SU-DHL-6 (cell line): Measurements from ENCODE around the gene DNAH17.

ENCODE experiments used
- H2AFZ ChIP-seq: fragments of 200-600 bp; sonication (generic); 2 replicates; pipeline ENCODE4 v1.6.1; 2014; ENCODE audit warnings: low read depth, mild to moderate bottlenecking, moderate library complexity, mixed read lengths, antibody characterized with exemption, low read length; ENCODE audit not compliant: severe bottlenecking
- H3F3A ChIP-seq: fragments of 200-600 bp; shearing (Covaris generic); 2 replicates; pipeline ENCODE4 v1.6.0; 2016; ENCODE audit warnings: antibody characterized with exemption, mild to moderate bottlenecking; ENCODE audit not compliant: insufficient read depth
- H3K27ac ChIP-seq: fragments of 200-600 bp; sonication (generic); 2 replicates; pipeline ENCODE4 v1.5.1; 2016; ENCODE audit warnings: low read depth, mild to moderate bottlenecking, low read length, moderate library complexity, mixed read lengths
- H3K27me3 ChIP-seq: fragments of 200-600 bp; sonication (generic), shearing (Covaris generic); 2 replicates; pipeline ENCODE4 v1.6.0; 2014; ENCODE audit warnings: mild to moderate bottlenecking, low read length
- H3K36me3 ChIP-seq: fragments of 200-600 bp; sonication (generic); 2 replicates; pipeline ENCODE4 v1.6.1; 2014; ENCODE audit warnings: mild to moderate bottlenecking, low read length, mixed read lengths
- H3K4me2 ChIP-seq: fragments of 300-600, 200-600 bp; shearing (Covaris generic), sonication (generic); 2 replicates; pipeline ENCODE4 v1.6.0; 2014; ENCODE audit warnings: low read length, low read depth, mild to moderate bottlenecking; ENCODE audit not compliant: poor library complexity, severe bottlenecking
- H3K4me3 ChIP-seq: fragments of 200-600 bp; sonication (generic); 2 replicates; pipeline ENCODE4 v1.5.1; 2014; ENCODE audit warnings: antibody characterized with exemption, low read length, mild to moderate bottlenecking, mixed read lengths; ENCODE audit not compliant: insufficient read depth, poor library complexity, severe bottlenecking
- H3K79me2 ChIP-seq: fragments of 200-600 bp; sonication (generic); 2 replicates; pipeline ENCODE4 v1.6.1; 2014; ENCODE audit warnings: mild to moderate bottlenecking, low read length, moderate library complexity; ENCODE audit not compliant: insufficient read depth
- H3K9ac ChIP-seq: fragments of 200-600 bp; sonication (generic); 2 replicates; pipeline ENCODE4 v1.7.0; 2014; ENCODE audit warnings: mild to moderate bottlenecking, low read length
- H3K9me2 ChIP-seq: fragments of 200-600 bp; sonication (generic); replicated peaks from 2 replicates; pipeline ENCODE4 v1.6.1; 2014; ENCODE audit warnings: low read length; ENCODE audit not compliant: insufficient read depth
- H3K9me3 ChIP-seq: fragments of 200-600 bp; sonication (generic); 2 replicates; pipeline ENCODE4 v1.6.1; 2014; ENCODE audit warnings: low read length, mixed read lengths; ENCODE audit not compliant: insufficient read depth
- H4K20me1 ChIP-seq: fragments of 200-600 bp; sonication (generic); 2 replicates; pipeline ENCODE4 v1.6.1; 2014; ENCODE audit warnings: low read depth, mild to moderate bottlenecking, antibody characterized with exemption, low read length, moderate library complexity, mixed read lengths
- EZH2phosphoT487 ChIP-seq: fragments of 200-600 bp; sonication (generic), shearing (Covaris generic); conservative IDR thresholded peaks from 2 replicates; pipeline ENCODE4 v1.6.1; 2018; ENCODE audit warnings: mild to moderate bottlenecking, antibody characterized with exemption, low read length, moderate library complexity, mixed read lengths
- TF ChIP-seq, protein P1 (sequence below): fragments of 200-600 bp; sonication (generic); IDR thresholded peaks from one replicate; pipeline ENCODE4 v1.5.1; 2017; ENCODE audit warnings: antibody characterized with exemption, mild to moderate bottlenecking, low read length, moderate library complexity; ENCODE audit not compliant: insufficient read depth, poor library complexity, severe bottlenecking

DNAH17 gene

DNA sequence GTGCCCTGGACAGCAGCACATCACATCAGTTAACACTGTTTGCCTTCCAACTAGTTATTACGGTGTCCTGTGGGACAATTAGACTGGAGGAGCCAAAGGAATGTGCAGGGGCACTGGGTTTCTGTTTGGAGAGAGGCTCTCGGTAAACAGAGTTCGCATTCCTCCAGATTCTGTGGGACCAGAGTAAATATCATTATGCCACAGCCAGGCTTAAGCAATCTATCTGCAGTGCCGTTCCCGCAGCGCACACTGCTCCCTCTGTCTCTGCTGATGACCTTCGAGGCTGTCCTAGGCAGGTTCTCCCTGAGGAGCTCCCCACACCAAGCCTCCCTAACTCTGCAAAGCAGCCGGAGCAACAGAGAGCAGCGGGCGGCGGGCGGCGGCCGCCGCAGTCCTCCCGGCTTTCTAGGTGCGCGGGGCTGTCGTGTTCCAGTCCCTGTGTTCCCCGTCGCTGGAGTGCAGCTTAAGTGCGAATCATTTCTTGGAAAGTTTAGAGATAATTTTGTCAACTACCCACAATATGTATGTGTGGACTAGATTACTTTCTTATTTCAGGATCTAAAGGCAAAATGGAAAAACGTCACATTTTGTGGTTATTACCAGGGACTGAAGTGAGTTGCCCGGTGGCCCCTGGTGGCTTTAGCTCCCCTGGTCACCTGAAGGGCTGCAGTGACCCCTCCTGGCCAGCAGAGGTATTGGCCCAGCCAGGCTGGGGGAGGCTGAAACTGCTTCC is 155.5 kb downstream of the DNAH17 start:
- Histone ChIP-seq H3K79me2 (no peaks in the 10 kb centered on the region), H3K4me2 (no peak overlapping the region), H3K4me3 (no peak overlapping the region), H3F3A (peaks cover 6% of the 10 kb centered on the region; the same call in 1 of the 2 replicates), H3K27me3 (no peaks in the 10 kb centered on the region), H3K9me2 (no peaks in the 10 kb centered on the region), H4K20me1 (no peaks in the 10 kb centered on the region), H3K9me3 (no peaks in the 10 kb centered on the region), H3K36me3 (no peaks in the 10 kb centered on the region), H2AFZ (no peak overlapping the region), H3K27ac (no peak overlapping the region), H3K9ac (no peak overlapping the region)
- no peak for TF ChIP-seq EZH2phosphoT487
- TF ChIP-seq, protein P1, sequence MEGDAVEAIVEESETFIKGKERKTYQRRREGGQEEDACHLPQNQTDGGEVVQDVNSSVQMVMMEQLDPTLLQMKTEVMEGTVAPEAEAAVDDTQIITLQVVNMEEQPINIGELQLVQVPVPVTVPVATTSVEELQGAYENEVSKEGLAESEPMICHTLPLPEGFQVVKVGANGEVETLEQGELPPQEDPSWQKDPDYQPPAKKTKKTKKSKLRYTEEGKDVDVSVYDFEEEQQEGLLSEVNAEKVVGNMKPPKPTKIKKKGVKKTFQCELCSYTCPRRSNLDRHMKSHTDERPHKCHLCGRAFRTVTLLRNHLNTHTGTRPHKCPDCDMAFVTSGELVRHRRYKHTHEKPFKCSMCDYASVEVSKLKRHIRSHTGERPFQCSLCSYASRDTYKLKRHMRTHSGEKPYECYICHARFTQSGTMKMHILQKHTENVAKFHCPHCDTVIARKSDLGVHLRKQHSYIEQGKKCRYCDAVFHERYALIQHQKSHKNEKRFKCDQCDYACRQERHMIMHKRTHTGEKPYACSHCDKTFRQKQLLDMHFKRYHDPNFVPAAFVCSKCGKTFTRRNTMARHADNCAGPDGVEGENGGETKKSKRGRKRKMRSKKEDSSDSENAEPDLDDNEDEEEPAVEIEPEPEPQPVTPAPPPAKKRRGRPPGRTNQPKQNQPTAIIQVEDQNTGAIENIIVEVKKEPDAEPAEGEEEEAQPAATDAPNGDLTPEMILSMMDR = peak; percentile 89

DNA sequence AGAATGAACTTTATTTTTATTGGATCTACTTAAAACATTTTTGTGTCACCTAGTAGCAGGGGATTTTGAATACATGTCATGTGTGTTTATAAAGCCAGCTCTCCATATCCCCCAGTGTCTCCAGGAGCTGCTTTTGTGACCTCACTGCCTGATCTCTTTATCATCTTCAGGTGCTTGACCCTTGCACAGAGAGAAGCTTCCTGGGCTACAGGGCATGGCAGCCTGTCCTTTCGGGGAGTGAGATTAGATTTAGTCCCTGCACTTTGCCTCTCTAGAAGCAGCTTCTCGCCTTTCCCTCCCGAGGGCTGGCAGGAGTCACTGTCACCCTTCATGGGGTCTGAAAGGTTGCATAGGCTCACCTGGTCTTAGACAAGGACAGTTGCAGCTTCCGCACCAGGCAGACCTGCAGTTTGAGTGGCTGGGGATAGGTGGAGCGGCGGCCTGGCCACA is 156.1 kb downstream of the DNAH17 start:
- Histone ChIP-seq H3K4me2 (no peak overlapping the region), H3K27ac (no peak overlapping the region), H3K36me3 (no peaks in the 10 kb centered on the region), H3K27me3 (no peaks in the 10 kb centered on the region), H3K9me3 (no peaks in the 10 kb centered on the region), H3K9ac (no peak overlapping the region), H3K9me2 (no peaks in the 10 kb centered on the region), H3F3A (peaks cover 6% of the 10 kb centered on the region; the same call in 1 of the 2 replicates), H3K4me3 (no peak overlapping the region), H4K20me1 (no peaks in the 10 kb centered on the region), H2AFZ (no peak overlapping the region), H3K79me2 (no peaks in the 10 kb centered on the region)
- TF ChIP-seq, protein P1 = no peak
- TF ChIP-seq EZH2phosphoT487 = no peak

DNA sequence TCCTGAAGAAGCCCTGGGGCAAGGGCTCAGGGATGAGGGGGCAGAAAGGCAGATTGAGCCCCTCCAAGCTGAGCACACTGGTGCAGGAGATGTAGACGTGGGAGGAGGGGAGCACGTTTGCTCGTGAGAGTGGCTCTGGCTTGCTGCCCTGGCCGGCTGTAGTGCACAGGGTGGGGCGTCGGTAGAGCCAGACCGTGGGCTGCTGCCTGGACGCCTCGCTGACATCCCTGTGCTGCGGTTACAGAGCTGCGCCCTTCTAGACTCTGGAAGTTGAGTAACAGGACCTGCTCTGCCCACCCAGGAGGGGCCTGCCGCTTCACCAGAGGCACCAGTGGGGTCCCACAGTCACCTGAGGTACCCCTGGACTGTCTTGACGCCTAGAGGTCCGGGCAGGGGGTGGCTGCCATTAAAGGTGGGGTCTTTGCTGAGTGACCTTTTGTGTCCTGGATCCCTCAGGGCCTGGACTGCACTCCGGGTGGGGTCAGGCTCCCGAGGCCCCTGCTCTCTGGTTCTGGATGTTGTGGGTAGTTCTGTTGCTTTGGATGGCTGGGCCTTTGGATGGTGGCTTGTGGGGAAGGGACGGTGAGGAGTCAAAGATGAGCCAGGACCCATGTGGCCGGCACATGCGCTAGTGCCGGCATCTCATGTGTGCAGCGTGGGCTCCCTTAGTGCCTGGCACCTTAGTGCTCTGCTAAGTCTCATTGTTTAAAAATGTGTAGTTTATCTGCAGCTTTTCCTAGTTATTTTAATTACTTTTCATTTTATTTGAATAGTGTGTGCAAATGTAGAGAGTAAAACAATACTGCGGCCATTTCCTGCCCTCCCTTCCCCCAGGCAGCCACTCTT is 157.0 kb downstream of the DNAH17 start:
- no peak overlapping the region for H3K9ac ChIP-seq
- H3K36me3 ChIP-seq = no peaks in the 10 kb centered on the region
- peaks cover 6% of the 10 kb centered on the region; the same call in 1 of the 2 replicates for H3F3A ChIP-seq
- TF ChIP-seq, protein P1 = no peak
- TF ChIP-seq EZH2phosphoT487 = no peak
- no peaks in the 10 kb centered on the region for H3K27me3 ChIP-seq
- no peaks in the 10 kb centered on the region for H3K9me3 ChIP-seq
- H4K20me1 ChIP-seq = no peaks in the 10 kb centered on the region
- no peak overlapping the region for H2AFZ ChIP-seq
- H3K27ac ChIP-seq = no peak overlapping the region
- no peaks in the 10 kb centered on the region for H3K9me2 ChIP-seq
- no peaks in the 10 kb centered on the region for H3K79me2 ChIP-seq
- H3K4me2 ChIP-seq = no peak overlapping the region
- H3K4me3 ChIP-seq = no peak overlapping the region
